IMR-90 (cell line): ENCODE data around the gene ASXL1. TPM values are rescaled to one million over a fixed set of nuclear protein-coding genes. Genes with fewer than 3 reads are reported as not detected.
A peak's percentile ranks its signal among the peaks of the same experiment; 100 is the strongest.

ENCODE experiments used
- ATAC-seq: fragments of 200-7000 bp; cut with Tn5 transposase; 2 replicates; pipeline ENCODE4 v1.9.1; 2020; ENCODE audit warnings: low read depth, mild to moderate bottlenecking, moderate library complexity
- BruUV-seq: library from RNA; stranded (reverse); fragments of 400-500 nt; replicated peaks from 2 replicates; lab custom pipeline; 2021; lab: Mats Ljungman, UMichigan
- CTCF ChIA-PET: fragments of 300-600 bp; formaldehyde crosslinking; extraction: SDS; loops from one replicate; lab custom pipeline; 2021; ENCODE audit warnings: antibody characterized with exemption; lab: Yijun Ruan, JAX
- POLR2A ChIA-PET: fragments of 300-600 bp; sonication (Branson Sonifier 250); formaldehyde crosslinking; loops from one replicate; lab custom pipeline; 2022; ENCODE audit warnings: antibody characterized with exemption; ENCODE audit not compliant: unreplicated experiment; lab: Charles Lee
- DNase-seq: peaks from one replicate; pipeline ENCODE4 v3.0.0; 2013
- H2AFZ ChIP-seq: replicated peaks from 2 replicates; pipeline ENCODE3; 2013; ENCODE audit warnings: low read length, mild to moderate bottlenecking; ENCODE audit not compliant: poor library complexity
- H2AK5ac ChIP-seq: 2 replicates; pipeline ENCODE4 v1.6.1; 2013; ENCODE audit warnings: low read depth, low read length, inconsistent platforms
- H2AK9ac ChIP-seq: replicated peaks from 2 replicates; pipeline ENCODE3; 2013; ENCODE audit warnings: mild to moderate bottlenecking, low read depth, low read length, moderate library complexity; ENCODE audit not compliant: poor library complexity
- H2BK120ac ChIP-seq: 2 replicates; pipeline ENCODE4 v1.6.1; 2013; ENCODE audit warnings: low read depth, low read length, inconsistent platforms
- H2BK15ac ChIP-seq: 3 replicates; pipeline ENCODE4 v1.6.1; 2013; ENCODE audit warnings: low read depth, low read length, inconsistent platforms
- H2BK20ac ChIP-seq: 2 replicates; pipeline ENCODE4 v1.6.1; 2013; ENCODE audit warnings: low read depth, mild to moderate bottlenecking, inconsistent platforms, low read length, moderate library complexity
- H2BK5ac ChIP-seq: 2 replicates; pipeline ENCODE4 v1.6.1; 2013; ENCODE audit warnings: mild to moderate bottlenecking, low read depth, low read length, inconsistent platforms; ENCODE audit not compliant: poor library complexity, severe bottlenecking
- H3K14ac ChIP-seq: replicated peaks from 2 replicates; pipeline ENCODE4 v1.6.1; 2013; ENCODE audit warnings: low read depth, low read length, inconsistent platforms
- H3K18ac ChIP-seq: 2 replicates; pipeline ENCODE4 v1.6.1; 2013; ENCODE audit warnings: low read depth, low read length, control low read depth
- H3K23ac ChIP-seq: 2 replicates; pipeline ENCODE4 v1.6.1; 2013; ENCODE audit warnings: low read depth, low read length, inconsistent platforms
- H3K27ac ChIP-seq: 2 replicates; pipeline ENCODE4 v1.5.1; 2013; ENCODE audit warnings: mild to moderate bottlenecking, control low read depth, low read length; ENCODE audit not compliant: insufficient read depth
- H3K27me3 ChIP-seq: 2 replicates; pipeline ENCODE4 v1.6.1; 2013; ENCODE audit warnings: low read length; ENCODE audit not compliant: control insufficient read depth, insufficient read depth
- H3K36me3 ChIP-seq: 2 replicates; pipeline ENCODE4 v1.6.1; 2013; ENCODE audit warnings: low read length, mixed read lengths; ENCODE audit not compliant: control insufficient read depth, insufficient read depth
- H3K4ac ChIP-seq: 2 replicates; pipeline ENCODE4 v1.6.1; 2013; ENCODE audit warnings: low read depth, low read length, inconsistent platforms
- H3K4me1 ChIP-seq: 2 replicates; pipeline ENCODE4 v1.6.1; 2013; ENCODE audit warnings: low read length, mixed read lengths; ENCODE audit not compliant: control insufficient read depth, insufficient read depth
- H3K4me2 ChIP-seq: 2 replicates; pipeline ENCODE4 v1.6.1; 2013; ENCODE audit warnings: low read depth, mild to moderate bottlenecking, control low read depth, low read length, moderate library complexity
- H3K4me3 ChIP-seq: 2 replicates; pipeline ENCODE4 v1.5.1; 2013; ENCODE audit warnings: low read depth, mild to moderate bottlenecking, control low read depth, low read length, moderate library complexity; ENCODE audit not compliant: insufficient read depth
- H3K56ac ChIP-seq: 2 replicates; pipeline ENCODE4 v1.6.1; 2013; ENCODE audit warnings: low read length, inconsistent platforms; ENCODE audit not compliant: insufficient read depth; ENCODE audit errors: extremely low read depth
- H3K79me1 ChIP-seq, 2 experiments: 2 replicates each; pipeline ENCODE4 v1.6.1; 2013; ENCODE audit warnings: low read length in 2 of 2, inconsistent platforms in 1 of 2, low read depth in 1 of 2
- H3K9ac ChIP-seq: 2 replicates; pipeline ENCODE4 v1.6.1; 2013; ENCODE audit warnings: low read depth, low read length, control low read depth
- H3K9me1 ChIP-seq: 2 replicates; pipeline ENCODE4 v1.6.1; 2013; ENCODE audit warnings: low read length, inconsistent platforms; ENCODE audit not compliant: insufficient read depth
- H3K9me3 ChIP-seq: 2 replicates; pipeline ENCODE4 v1.6.1; 2013; ENCODE audit warnings: low read length; ENCODE audit not compliant: control insufficient read depth, insufficient read depth
- H4K20me1 ChIP-seq: 2 replicates; pipeline ENCODE4 v1.6.1; 2013; ENCODE audit warnings: low read length, inconsistent platforms; ENCODE audit not compliant: insufficient read depth
- H4K5ac ChIP-seq: 2 replicates; pipeline ENCODE4 v1.6.1; 2013; ENCODE audit warnings: mild to moderate bottlenecking, low read depth, low read length, control low read depth
- H4K8ac ChIP-seq, 2 experiments: 2 replicates each; pipeline ENCODE4 v1.6.1; 2013; ENCODE audit warnings: low read depth in 2 of 2, low read length in 2 of 2, control low read depth in 1 of 2, inconsistent platforms in 1 of 2
- H4K91ac ChIP-seq: 2 replicates; pipeline ENCODE4 v1.6.1; 2013; ENCODE audit warnings: low read depth, low read length, inconsistent platforms; ENCODE audit not compliant: insufficient read depth
- RCOR1 ChIP-seq: IDR thresholded peaks from 2 replicates; pipeline ENCODE4 v1.6.1; 2012; ENCODE audit warnings: mild to moderate bottlenecking, low read length, improper control_type of control experiment; ENCODE audit not compliant: insufficient replicate concordance
- WGBS, 2 experiments: methylation state at CpG; one replicate each; pipeline versions ENCODE4 v1.1.5 to v1.1.7; 2013; ENCODE audit warnings: missing lambda C conversion rate in 2 of 2; ENCODE audit not compliant: insufficient read length in 1 of 2; ENCODE audit errors: extremely low coverage in 2 of 2; 5-methylcytosine and 5-hydroxymethylcytosine counted together
- dilution Hi-C: fragments of 300-500 bp; cut with HindIII; formaldehyde crosslinking; loops from one replicate; pipeline ENCODE4 v1.14.3; 2018; ENCODE audit warnings: low sequenced_read_pairs; ENCODE audit not compliant: unreplicated experiment
- in situ Hi-C: fragments of 300-500 bp; cut with MboI; formaldehyde crosslinking; loops from 3 replicates; pipeline ENCODE4 v1.14.3; 2019; ENCODE audit warnings: low sequenced_read_pairs, inconsistent platforms, mixed read lengths
- intact Hi-C: fragments of 100-400 bp; cut with micrococcal nuclease; formaldehyde crosslinking; loops from 2 replicates; pipeline ENCODE4 v1.10.0; 2022
- polyA plus RNA-seq, 3 experiments: library from polyadenylated mRNA; depleted of rRNA; stranded (reverse); fragments of >200 nt; gene quantifications; 2 replicates each; pipeline ENCODE4 v1.2.3, GENCODE V29; 2012; ENCODE audit warnings: low replicate concordance in 1 of 3
- total RNA-seq: library from RNA; depleted of rRNA; stranded (reverse); fragments of >200 nt; gene quantifications from 2 replicates; pipeline ENCODE4 v1.2.3, GENCODE V29; 2012

Gene ASXL1
- total and polyA plus RNA-seq, 2 of the 4 experiments (the other 2 are of a cell fraction), result 29.9 to 37.1 TPM

- CTCF ChIA-PET, result no interaction called here
- peaks cover 12% of the 10 kb centered on the region for H3K4me1 ChIP-seq
- H2BK5ac ChIP-seq, result no peak overlapping the region
- no CpG with 5 or more reads among the region's 7 CpGs for WGBS, 2 experiments
- no peak overlapping the region for H3K23ac ChIP-seq
- H3K9me1 ChIP-seq, result peaks cover 15% of the 10 kb centered on the region
- no peak overlapping the region for H2BK120ac ChIP-seq
- no peak overlapping the region for H3K18ac ChIP-seq
- H3K9ac ChIP-seq, result no peak overlapping the region
- POLR2A ChIA-PET, result no interaction called here
- H3K27ac ChIP-seq, result no peak overlapping the region
- H4K91ac ChIP-seq, result no peak overlapping the region
- H3K4me3 ChIP-seq, result no peak overlapping the region
- DNase-seq (no peak), ATAC-seq (peak; percentile 67)
- intact Hi-C loops, result no loop called here
- H2AFZ ChIP-seq, result no peak overlapping the region
- no peak overlapping the region for H2AK5ac ChIP-seq
- H4K5ac ChIP-seq, result no peak overlapping the region
- no peak overlapping the region for H3K14ac ChIP-seq
- dilution Hi-C loops, result no loop called here
- H4K20me1 ChIP-seq, result 0 out of 2 replicates have a peak, but pooled peaks cover 3% of the 10 kb centered on the region
- in situ Hi-C loops, result no loop called here
- H3K27me3 ChIP-seq, result no peaks in the 10 kb centered on the region
- no peak overlapping the region for H2BK20ac ChIP-seq
- no peak overlapping the region for H4K8ac ChIP-seq
- no peak for TF ChIP-seq RCOR1
- H2AK9ac ChIP-seq, result no peak overlapping the region
- no peaks in the 10 kb centered on the region for H3K36me3 ChIP-seq
- no peak overlapping the region for H2BK15ac ChIP-seq
- H3K9me3 ChIP-seq, result no peaks in the 10 kb centered on the region
- no TSS peak for BruUV-seq
- no peak overlapping the region for H3K4ac ChIP-seq
- H3K79me1 ChIP-seq, result peaks cover 0 to 3% of the 10 kb centered on the region in 2 experiments; a peak in 2 of 4 replicates
- H3K56ac ChIP-seq, result no peak overlapping the region
- no peak overlapping the region; the same call in 1 of the 2 replicates for H3K4me2 ChIP-seq
Measured at GRCh38 chr20:32344835-32345506, 13.2 kb upstream of the ASXL1 start.
